HG02884 (cell line): ENCODE data around the gene FZD2.
"Not testable (repeated sequence)": the region's sequence is repeated elsewhere in the genome, so short reads cannot be mapped to it uniquely, and the experiment has no call there.

ENCODE experiments used
- ATAC-seq: cut with Tn5 transposase; IDR thresholded peaks from one replicate; pipeline ENCODE4 v1.9.1; 2021; ENCODE audit warnings: mild to moderate bottlenecking, moderate library complexity; ENCODE audit not compliant: unreplicated experiment

The FZD2 gene

DNA sequence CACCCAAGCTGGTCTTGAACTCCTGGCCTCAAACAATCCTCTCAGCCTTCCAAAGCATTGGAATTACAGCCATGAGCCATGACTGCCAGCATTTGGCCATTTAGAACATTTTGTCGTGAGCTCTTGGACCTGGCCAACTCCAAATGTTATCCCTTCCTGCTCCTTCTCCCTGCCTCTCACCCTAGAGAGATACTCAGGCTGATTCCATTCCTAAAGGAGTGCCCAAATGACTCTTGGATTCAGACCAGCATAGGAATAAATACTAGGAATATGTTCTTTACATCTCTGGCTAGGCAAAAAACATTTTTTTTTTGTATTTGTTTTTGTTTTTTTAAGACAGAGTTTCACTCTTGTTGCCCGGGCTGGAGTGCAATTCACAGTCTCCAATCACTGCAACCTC is 15.5 kb downstream of the FZD2 start:
- no peak for ATAC-seq

DNA sequence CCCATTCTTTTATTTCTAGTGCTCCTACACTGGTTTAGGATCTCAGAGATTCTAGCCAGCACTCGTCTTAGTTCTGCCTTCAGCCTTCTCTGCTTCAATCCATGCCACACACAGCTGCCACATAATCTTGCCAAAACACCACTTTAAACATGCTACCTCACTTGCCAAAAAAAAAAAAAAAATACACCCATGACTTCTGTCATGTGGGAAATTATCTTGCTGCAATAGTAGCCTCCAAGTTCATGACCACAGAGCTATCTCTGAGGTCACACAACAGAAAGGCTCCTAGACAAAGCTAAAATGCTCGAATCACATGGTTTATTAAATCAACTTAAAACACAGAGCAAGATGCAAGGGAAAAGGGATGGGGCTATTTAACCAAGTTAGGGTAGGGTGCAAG is 18.1 kb downstream of the FZD2 start:
- no peak for ATAC-seq

DNA sequence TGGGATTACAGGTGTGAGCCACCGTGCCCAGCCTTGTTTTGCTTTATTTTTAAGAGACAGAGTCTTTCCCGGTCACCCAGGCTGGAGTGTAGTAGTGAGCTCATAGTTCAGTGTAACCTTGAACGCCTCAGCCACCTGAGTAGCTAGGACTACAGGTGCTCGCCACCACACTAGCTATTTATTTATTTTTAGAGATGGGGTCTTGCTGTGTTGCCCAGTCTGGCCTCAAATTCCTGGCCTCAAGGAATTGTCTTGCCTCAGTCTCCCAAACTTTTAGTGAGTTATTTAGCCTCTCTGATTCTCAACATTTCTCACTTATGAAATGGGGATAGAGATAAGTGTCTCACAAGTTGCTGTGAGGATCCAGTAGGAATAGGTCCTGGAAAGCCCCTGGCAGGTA is 21.7 kb downstream of the FZD2 start:
- ATAC-seq: no peak

DNA sequence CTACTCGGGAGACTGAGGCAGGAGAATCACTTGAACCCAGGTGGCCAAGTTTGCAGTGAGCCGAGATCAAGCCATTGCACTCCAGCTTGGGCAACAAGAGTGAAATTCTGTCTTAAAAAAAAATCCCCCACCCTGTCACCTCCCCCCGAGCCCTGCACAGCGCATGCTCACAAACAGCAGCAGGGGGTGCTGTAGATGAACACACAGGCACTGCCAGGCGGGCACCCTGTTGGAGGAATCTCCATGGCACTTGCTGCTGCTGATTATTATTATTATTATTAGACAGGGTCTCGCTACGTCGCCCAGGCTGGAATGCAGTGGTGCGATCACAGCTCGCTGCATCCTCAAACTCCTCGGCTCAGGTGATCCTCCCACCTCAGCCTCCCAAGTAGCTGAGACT is 24.6 kb downstream of the FZD2 start:
- no peak for ATAC-seq

DNA sequence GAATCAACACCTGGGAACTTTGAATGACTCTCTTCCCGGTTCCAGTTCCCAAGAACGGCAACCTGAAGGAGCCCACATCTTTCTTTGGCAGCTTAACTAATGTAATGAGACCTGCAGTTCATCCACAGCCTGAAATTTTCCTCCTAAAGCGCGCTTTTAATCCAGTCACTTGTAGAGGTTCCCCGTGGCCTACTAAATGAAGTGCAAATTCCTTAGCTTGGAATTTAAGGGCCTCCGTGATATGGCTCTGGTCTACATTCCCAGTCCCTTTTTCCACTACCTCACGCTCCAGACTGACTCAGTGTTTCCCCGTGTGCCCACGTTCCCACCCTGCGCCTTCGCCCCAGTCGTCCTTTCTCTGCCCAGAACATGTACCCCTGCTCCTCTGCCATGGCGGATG is 27.2 kb downstream of the FZD2 start:
- no peak for ATAC-seq

DNA sequence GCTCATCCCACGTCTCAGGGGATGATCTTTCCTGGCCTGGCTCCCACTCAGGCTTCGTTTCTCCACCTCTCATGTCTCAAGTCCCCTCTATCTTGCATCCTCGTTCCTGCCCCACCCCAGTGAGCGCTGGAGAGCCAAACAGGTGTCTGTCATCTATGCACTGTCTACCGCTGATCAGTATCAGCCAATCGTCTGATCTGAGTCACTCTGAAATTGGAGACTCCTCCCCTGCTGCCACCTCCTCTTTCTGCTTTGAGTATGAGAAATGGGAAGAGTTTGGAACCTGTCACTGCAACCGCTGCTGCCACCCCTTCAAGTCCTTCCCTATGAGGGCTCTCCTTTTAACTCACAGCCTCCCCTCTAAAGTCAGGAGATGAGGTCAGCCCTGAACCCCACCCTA is 28.0 kb downstream of the FZD2 start:
- ATAC-seq: no peak

DNA sequence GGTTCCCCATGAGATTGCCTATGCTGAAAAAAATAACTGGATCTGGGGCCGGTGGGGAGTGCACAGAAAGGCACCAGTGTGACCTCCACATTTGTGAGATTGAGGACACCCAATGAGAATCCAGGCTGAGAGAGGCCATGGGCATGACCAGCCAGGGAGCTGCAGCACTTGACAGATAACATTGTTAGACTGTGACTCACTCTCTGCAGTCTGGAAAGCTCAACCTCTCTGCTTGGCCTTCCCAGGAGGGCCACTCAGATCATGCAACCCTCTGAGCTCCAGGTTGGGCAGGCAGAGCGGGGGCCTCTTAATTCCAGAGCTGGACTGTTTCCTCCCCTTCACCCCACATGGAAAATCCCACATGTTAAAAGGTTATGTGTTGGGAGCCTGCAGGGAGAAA is 30.1 kb downstream of the FZD2 start:
- ATAC-seq: no peak

DNA sequence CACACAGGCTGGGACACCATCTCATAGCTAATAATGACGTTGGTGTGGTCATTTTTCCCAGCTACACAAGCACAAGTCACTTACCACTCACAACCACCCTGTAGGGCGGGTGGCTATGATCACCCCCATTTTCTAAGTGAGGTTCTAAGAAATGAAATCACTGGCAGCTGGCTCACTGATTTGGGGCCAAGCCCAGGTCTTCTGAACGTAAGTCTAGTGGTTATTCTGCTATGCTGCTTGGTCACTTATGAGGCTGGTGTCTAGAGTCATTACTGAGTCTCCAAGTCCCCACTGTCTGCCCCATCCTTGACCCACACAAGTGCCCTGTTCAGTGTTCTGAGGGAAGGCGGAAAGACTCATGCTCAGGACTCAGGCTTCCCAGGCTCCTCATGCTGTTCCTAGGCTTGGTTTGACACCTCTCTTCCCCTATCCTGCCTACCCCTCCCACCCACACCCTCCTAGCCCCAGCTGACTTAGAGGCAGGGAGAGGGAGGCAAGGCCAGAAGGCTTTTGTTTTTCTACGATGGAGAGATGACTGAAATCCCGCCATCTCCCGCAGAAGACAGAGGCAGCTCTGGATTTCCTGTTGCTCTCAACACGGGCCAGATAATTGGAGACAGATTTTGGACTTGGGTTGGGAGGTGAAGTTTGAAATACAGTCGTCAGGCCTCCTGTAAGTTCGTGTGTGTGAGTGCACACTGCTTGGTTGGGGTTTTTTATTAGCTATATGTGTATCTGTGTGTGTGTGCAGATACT is 32.2 kb downstream of the FZD2 start:
- ATAC-seq: no peak

DNA sequence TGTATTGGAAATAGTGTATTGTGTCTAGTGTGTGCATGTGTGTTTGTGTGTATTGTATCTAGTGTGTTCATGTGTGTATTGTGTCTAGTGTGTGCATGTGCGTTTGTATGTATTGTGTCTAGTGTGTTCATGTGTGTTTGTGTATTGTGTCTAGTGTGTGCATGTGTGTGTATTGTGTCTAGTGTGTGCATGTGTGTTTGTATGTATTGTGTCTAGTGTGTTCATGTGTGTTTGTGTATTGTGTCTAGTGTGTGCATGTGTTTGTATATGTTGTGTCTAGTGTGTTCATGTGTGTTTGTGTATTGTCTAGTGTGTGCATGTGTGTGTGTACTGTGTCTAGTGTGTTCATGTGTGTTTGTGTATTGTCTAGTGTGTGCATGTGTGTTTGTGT is 32.8 kb downstream of the FZD2 start:
- not testable (repeated sequence) for ATAC-seq

DNA sequence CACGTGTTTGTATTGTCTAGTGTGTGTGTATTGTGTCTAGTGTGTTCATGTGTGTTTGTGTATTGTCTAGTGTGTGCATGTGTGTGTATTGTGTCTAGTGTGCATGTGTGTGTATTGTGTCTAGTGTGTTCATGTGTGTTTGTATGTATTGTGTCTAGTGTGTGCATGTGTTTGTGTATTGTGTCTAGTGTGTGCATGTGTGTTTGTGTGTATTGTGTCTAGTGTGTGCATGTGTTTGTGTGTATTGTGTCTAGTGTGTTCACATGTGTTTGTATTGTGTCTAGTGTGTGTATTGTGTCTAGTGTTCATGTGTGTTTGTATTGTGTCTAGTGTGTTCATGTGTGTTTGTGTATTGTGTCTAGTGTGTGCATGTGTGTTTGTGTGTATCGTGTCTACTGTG is 33.5 kb downstream of the FZD2 start:
- not testable (repeated sequence) for ATAC-seq

DNA sequence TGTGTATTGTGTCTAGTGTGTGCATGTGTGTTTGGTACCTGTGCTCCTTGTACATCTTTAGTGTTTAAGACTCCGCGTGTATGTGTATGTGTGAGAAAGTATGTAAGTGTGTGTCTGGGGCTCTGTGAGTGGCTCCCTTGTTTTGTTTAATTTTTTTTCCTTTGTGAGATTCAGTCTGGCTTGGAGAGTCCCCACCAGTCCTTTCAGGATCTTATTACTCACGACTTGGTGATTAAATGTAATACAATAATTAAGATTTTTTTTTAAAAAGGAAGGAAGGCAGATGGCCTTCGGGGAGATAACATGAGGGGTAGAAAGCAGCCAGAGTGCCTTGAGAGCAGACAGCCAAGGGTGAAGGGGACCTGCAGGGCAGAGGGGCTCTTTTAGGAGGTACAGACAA is 33.9 kb downstream of the FZD2 start:
- no peak for ATAC-seq

DNA sequence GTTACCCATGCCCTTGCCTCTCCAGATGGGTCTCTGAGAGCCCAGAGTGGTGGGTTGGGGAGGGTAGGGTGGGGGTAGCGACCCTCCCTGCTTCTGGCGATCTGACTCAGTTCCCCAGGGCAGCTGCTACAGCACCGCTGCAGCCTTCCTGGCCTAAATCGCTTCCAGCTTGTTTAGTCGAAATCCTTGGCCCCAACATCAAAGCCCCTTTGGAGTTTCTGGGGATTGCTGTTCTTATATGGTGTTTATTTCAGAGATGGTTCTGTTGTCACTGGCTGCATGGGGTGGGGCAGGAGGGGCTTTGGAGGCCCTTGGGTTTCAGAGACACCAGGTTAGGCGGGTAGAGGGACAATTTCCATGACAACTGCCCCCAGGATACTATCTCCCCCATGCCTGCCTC is 35.9 kb downstream of the FZD2 start:
- no peak for ATAC-seq

DNA sequence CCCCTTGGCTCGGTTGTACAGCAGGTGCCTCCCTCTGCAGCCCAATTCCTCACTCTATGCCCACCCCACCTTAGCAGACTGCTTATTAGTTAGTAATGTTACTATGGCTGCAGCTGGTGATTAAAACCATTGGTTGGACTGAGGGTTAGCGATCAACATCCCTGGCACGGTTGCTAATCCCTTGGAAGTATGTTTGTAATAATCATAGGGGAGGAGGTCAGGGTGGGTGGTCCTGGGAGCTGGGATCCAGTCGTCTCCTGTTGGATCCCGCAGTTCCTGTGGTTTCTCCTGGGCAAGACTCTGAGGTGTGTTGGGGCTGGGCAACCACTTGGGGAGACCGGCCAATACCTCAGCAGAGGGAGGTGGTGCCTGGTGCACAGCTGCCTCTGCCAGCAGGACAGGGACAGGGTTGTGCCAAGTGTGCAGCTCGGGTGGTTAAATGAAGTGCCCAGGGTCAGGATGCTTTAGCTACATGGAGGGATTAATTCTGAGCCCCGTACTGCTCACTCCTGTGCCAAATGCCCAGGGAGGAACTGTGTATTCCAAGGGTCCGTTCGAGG is 38.0 kb downstream of the FZD2 start:
- no peak for ATAC-seq

DNA sequence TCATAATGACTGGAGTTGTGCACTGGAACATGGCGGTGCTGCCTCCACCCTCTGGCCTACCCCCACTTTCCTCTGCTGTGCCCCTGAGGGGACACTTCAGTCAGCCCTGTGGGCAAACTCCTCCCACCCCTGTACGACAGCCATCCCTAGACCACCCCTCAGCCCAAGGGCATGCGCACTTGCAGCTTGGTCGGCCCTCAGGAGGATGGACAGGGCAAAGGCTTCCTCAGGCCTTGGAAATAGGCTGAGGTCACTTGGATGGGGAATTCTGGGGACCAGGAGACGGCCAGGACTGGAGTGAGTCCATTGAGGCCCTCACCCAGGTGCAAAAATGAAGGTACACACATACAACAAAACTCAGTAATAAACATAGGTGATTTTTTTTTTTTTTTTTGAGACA is 41.0 kb downstream of the FZD2 start:
- no peak for ATAC-seq

DNA sequence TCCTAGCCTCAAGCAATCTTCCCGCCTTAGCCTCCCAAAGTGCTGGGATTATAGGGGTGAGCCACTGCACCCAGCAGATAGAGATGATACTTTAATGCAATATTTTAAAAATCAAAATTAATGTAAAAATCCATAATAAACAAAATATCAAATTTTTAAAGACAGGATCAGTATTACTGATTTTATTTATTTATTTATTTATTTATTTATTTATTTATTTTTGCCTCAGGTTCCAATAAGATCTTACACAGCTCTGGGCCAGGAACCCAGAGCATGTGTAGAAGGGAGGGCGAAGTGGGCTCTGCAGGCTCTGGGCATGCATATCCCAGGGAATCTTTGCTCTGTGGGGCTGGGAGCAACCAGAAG is 41.6 kb downstream of the FZD2 start:
- no peak for ATAC-seq

DNA sequence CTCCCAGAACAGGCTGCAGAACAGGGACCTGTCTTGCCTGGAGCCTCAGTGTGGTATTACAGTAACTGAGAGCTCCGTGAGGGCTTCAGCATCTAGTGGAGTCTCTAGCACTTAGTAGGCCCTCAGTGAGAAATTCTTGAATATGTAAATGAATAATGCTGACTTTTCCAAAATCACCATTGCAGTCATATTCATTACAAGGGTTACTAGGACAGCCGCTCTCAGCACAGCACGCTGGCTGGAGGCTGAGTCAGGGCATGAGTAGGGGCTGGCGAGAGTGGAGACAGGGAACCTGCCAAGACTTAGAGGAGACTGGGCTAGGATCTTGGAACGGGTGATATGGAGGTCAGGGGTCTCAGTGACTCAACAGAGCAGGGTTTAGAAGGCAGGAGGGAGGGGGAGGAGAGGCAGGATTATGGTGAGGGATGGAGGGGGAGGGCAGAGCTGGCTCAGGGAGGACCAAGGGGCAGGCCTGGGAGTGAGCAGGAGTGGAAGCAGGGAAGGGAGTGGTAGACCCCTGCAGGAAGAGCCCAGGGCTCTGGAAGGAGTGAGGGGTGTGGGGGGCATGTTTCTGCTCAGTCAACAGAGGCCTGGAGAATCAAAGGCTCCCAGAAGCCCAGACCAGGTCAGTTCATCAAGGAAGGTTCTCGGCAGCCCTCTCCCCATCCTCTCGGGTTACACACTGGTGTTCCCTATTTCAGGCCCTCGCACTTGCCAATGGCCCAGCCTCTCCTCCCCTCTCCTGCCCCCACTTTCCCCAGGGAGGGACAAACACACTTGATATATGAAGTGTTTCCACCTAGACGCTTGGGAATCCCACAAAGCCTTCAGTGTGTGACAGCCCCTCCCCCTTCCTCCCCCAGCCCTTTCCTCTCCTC is 42.3 kb downstream of the FZD2 start:
- no peak for ATAC-seq

DNA sequence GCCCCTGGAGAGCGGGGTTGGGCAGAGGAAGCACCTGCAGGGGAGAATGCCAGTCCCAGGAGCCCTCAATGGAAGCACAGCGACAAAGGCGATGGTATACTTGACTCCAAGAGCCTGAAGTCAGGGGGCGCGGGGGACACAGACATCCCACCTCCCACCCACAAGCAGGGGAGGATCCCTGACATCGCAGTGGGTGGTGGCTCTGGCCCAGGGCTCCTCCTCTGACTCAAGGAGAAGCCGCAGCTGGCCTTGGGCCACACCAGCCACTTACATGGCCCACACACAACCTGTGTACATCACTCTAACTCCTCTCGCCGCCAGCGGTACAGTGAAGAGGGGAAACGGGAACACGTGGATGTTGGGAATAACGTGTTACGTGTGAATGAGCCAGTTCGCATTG is 44.3 kb downstream of the FZD2 start:
- no peak for ATAC-seq

DNA sequence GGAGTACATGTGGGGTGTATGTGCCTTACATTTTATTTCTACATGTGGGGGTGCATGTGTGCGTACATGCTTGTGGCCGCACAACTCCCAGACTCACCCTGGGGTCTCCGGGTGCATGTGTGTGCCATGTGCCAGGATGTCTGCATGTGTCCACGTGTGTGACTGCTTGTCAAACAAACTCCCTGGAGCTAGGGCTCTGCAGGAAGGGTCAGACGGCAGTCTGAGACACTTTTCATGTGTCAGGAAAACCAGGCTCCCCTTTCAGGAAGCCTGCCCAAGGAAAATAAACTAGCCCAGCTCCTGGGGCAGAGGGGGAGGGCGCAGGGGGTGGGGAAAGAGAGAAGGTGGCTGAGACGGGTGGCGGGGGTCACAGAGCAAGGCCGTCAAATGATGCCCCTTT is 44.7 kb downstream of the FZD2 start:
- no peak for ATAC-seq

DNA sequence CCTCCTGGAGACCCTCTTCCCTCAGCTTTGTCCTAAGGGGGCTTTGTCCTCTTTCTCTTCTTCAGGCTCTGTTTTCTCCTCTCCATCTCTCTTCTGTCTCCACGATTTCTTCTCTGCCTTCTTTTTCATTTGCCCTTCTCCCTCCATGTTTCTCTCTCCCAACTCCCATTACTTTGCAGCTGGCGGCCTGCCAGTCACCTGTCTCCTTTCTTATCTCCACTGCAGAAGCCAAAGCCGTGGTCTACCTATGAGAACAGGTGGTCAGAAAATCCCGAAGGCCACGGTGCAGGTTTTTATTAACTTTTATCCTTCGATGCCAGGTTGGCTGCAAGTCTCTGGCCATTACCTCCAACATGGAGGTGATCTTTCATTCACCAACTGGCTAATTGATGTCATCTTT is 45.1 kb downstream of the FZD2 start:
- no peak for ATAC-seq

DNA sequence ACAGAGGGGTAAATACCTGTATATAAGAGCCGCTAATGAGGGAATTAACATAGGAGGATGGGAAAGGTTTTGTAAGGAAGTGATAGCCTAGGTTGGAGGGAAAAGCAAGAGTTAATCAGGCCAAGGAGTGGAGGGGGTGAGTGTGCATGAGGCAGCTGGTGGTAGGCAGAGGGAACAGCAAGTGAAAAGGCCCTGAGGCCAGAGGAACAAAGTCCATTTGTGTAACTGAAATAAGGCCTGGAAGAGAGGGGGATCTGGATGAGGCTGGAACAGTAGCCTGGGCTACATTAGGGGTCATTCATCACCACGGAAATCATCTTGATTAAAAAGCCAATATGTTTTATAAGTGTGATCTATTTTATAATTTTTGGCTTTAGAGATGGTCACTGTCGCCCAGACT is 45.7 kb downstream of the FZD2 start:
- no peak for ATAC-seq

DNA sequence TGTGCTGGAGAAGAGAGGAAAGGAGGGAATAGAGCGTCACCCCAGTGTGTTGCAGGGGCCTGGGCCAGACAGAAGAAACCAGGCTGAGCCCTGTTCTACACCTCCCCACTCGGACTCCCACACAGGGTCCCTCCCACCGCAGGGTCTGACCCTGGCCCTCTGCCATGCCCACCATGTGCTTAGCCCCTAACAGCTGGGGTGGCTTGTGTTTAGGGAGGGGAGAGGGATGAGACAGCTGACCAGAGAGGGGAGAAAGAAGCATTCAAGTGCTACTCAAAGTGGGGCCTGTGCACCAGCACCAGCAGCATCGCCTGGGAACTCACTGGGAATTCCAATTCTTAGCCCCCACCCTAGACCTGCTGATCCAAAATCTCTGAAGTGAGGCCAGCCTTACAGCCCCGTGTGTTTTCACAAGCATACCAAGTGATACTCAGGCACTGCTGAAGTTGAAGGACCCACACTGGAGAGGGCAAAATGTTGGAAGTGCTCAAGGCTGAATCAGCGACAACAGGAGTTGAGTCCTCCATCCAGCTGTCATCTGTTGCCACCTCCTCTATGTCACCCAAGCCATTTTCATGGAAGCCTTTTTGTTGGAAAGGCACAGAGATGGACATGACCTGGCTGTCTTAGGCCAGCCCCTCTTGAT is 47.0 kb downstream of the FZD2 start:
- no peak for ATAC-seq
